ENCODE results near the gene TBR1.

The TBR1 gene

GRCh38 chr2:161415987-161416707, at the start of gene TBR1:
TBR1 (plus strand) TSS chr2:161416297; CDS start chr2:161416411, 114 bp downstream.
- Histone ChIP-seq H3K4me3 (ENCODE audit: low read length) (no peak within 1 kb of the TSS), H3K4me1 (ENCODE audit: control insufficient read depth, insufficient read depth, low read length) (peaks cover 3% of the 10 kb centered on the region; the same call in 1 of the 2 replicates), H3K27ac (ENCODE audit: low read length) (no peak within 1 kb of the TSS), H3K9me3 (ENCODE audit: control insufficient read depth, insufficient read depth, low read length) (no peaks in the 10 kb centered on the region), H3K36me3 (ENCODE audit: control insufficient read depth, insufficient read depth, low read length) (no peaks in the 10 kb centered on the region), H3K27me3 (ENCODE audit: control insufficient read depth, insufficient read depth, low read length) (peaks cover 61% of the 10 kb centered on the region)
- DNase-seq (ENCODE audit: low read depth, low spot score), result no peak
- no CpG with 5 or more reads among the region's 16 CpGs for WGBS (ENCODE audit: insufficient coverage, insufficient read length)

- Histone ChIP-seq H3K4me3 (ENCODE audit: low read length) (no peak overlapping the region), H3K4me1 (ENCODE audit: control insufficient read depth, insufficient read depth, low read length) (no peaks in the 10 kb centered on the region; the same call in 1 of the 2 replicates), H3K27ac (ENCODE audit: low read length) (no peak overlapping the region), H3K36me3 (ENCODE audit: control insufficient read depth, insufficient read depth, low read length) (peaks cover 2% of the 10 kb centered on the region; the same call in 1 of the 2 replicates), H3K27me3 (ENCODE audit: control insufficient read depth, insufficient read depth, low read length) (no peaks in the 10 kb centered on the region), H3K9me3 (ENCODE audit: control insufficient read depth, insufficient read depth, low read length) (no peaks in the 10 kb centered on the region)
- DNase-seq (ENCODE audit: low read depth, low spot score), result no peak
- WGBS (ENCODE audit: insufficient coverage, insufficient read length), result no CpG with 5 or more reads among the region's 3 CpGs
These were observed 48.4 kb upstream of the TBR1 start for GRCh38 chr2:161367675-161368074.

GRCh38 chr2:161369311-161369710, 46.8 kb upstream of the TBR1 start:
- Histone ChIP-seq H3K36me3 (ENCODE audit: control insufficient read depth, insufficient read depth, low read length) (no peaks in the 10 kb centered on the region; the same call in 1 of the 2 replicates), H3K4me1 (ENCODE audit: control insufficient read depth, insufficient read depth, low read length) (no peaks in the 10 kb centered on the region; the same call in 1 of the 2 replicates), H3K9me3 (ENCODE audit: control insufficient read depth, insufficient read depth, low read length) (no peaks in the 10 kb centered on the region), H3K27me3 (ENCODE audit: control insufficient read depth, insufficient read depth, low read length) (no peaks in the 10 kb centered on the region), H3K27ac (ENCODE audit: low read length) (no peak overlapping the region), H3K4me3 (ENCODE audit: low read length) (no peak overlapping the region)
- WGBS (ENCODE audit: insufficient coverage, insufficient read length), result no CpG with 5 or more reads among the region's 2 CpGs
- no peak for DNase-seq (ENCODE audit: low read depth, low spot score)

GRCh38 chr2:161370981-161371380, 45.1 kb upstream of the TBR1 start:
- no peak overlapping the region for H3K4me3 ChIP-seq (ENCODE audit: low read length)
- H3K27me3 ChIP-seq (ENCODE audit: control insufficient read depth, insufficient read depth, low read length), result no peaks in the 10 kb centered on the region
- no peaks in the 10 kb centered on the region; the same call in 1 of the 2 replicates for H3K36me3 ChIP-seq (ENCODE audit: control insufficient read depth, insufficient read depth, low read length)
- no peaks in the 10 kb centered on the region for H3K9me3 ChIP-seq (ENCODE audit: control insufficient read depth, insufficient read depth, low read length)
- no peak for DNase-seq (ENCODE audit: low read depth, low spot score)
- H3K27ac ChIP-seq (ENCODE audit: low read length), result no peak overlapping the region
- no CpG with 5 or more reads among the region's 3 CpGs for WGBS (ENCODE audit: insufficient coverage, insufficient read length)
- H3K4me1 ChIP-seq (ENCODE audit: control insufficient read depth, insufficient read depth, low read length), result no peaks in the 10 kb centered on the region

- no peak for DNase-seq (ENCODE audit: low read depth, low spot score)
- no peaks in the 10 kb centered on the region; the same call in 1 of the 2 replicates for H3K36me3 ChIP-seq (ENCODE audit: control insufficient read depth, insufficient read depth, low read length)
- H3K9me3 ChIP-seq (ENCODE audit: control insufficient read depth, insufficient read depth, low read length), result no peaks in the 10 kb centered on the region
- H3K27ac ChIP-seq (ENCODE audit: low read length), result no peak overlapping the region
- H3K4me1 ChIP-seq (ENCODE audit: control insufficient read depth, insufficient read depth, low read length), result no peaks in the 10 kb centered on the region
- H3K27me3 ChIP-seq (ENCODE audit: control insufficient read depth, insufficient read depth, low read length), result no peaks in the 10 kb centered on the region
- no CpG with 5 or more reads among the region's 1 CpG for WGBS (ENCODE audit: insufficient coverage, insufficient read length)
- no peak overlapping the region for H3K4me3 ChIP-seq (ENCODE audit: low read length)
These were observed 44.2 kb upstream of the TBR1 start for GRCh38 chr2:161371869-161372268.

- Histone ChIP-seq H3K27ac (ENCODE audit: low read length) (no peak overlapping the region), H3K27me3 (ENCODE audit: control insufficient read depth, insufficient read depth, low read length) (no peaks in the 10 kb centered on the region), H3K4me3 (ENCODE audit: low read length) (no peak overlapping the region), H3K4me1 (ENCODE audit: control insufficient read depth, insufficient read depth, low read length) (no peaks in the 10 kb centered on the region), H3K36me3 (ENCODE audit: control insufficient read depth, insufficient read depth, low read length) (no peaks in the 10 kb centered on the region), H3K9me3 (ENCODE audit: control insufficient read depth, insufficient read depth, low read length) (no peaks in the 10 kb centered on the region)
- no peak for DNase-seq (ENCODE audit: low read depth, low spot score)
These were observed 42.2 kb upstream of the TBR1 start for GRCh38 chr2:161373942-161374341.

GRCh38 chr2:161374446-161374845, 41.7 kb upstream of the TBR1 start:
- no peak overlapping the region for H3K27ac ChIP-seq (ENCODE audit: low read length)
- WGBS (ENCODE audit: insufficient coverage, insufficient read length), result no CpG with 5 or more reads among the region's 1 CpG
- H3K9me3 ChIP-seq (ENCODE audit: control insufficient read depth, insufficient read depth, low read length), result no peaks in the 10 kb centered on the region

GRCh38 chr2:161379740-161380139, 36.4 kb upstream of the TBR1 start:
- Histone ChIP-seq H3K4me1 (ENCODE audit: control insufficient read depth, insufficient read depth, low read length) (no peaks in the 10 kb centered on the region), H3K9me3 (ENCODE audit: control insufficient read depth, insufficient read depth, low read length) (no peaks in the 10 kb centered on the region), H3K27ac (ENCODE audit: low read length) (no peak overlapping the region), H3K36me3 (ENCODE audit: control insufficient read depth, insufficient read depth, low read length) (no peaks in the 10 kb centered on the region), H3K27me3 (ENCODE audit: control insufficient read depth, insufficient read depth, low read length) (no peaks in the 10 kb centered on the region), H3K4me3 (ENCODE audit: low read length) (no peak overlapping the region)
- no CpG with 5 or more reads among the region's 2 CpGs for WGBS (ENCODE audit: insufficient coverage, insufficient read length)
- no peak for DNase-seq (ENCODE audit: low read depth, low spot score)

More at GRCh38 chr2:161374446-161374845, 41.7 kb upstream of the TBR1 start:
- no peaks in the 10 kb centered on the region for H3K27me3 ChIP-seq (ENCODE audit: control insufficient read depth, insufficient read depth, low read length)
- no peaks in the 10 kb centered on the region for H3K36me3 ChIP-seq (ENCODE audit: control insufficient read depth, insufficient read depth, low read length)
- H3K4me3 ChIP-seq (ENCODE audit: low read length), result no peak overlapping the region
- no peaks in the 10 kb centered on the region for H3K4me1 ChIP-seq (ENCODE audit: control insufficient read depth, insufficient read depth, low read length)
- no peak for DNase-seq (ENCODE audit: low read depth, low spot score)

- DNase-seq (ENCODE audit: low read depth, low spot score), result no peak
- Histone ChIP-seq H3K4me3 (ENCODE audit: low read length) (no peak overlapping the region), H3K9me3 (ENCODE audit: control insufficient read depth, insufficient read depth, low read length) (no peaks in the 10 kb centered on the region), H3K27me3 (ENCODE audit: control insufficient read depth, insufficient read depth, low read length) (no peaks in the 10 kb centered on the region), H3K27ac (ENCODE audit: low read length) (no peak overlapping the region), H3K36me3 (ENCODE audit: control insufficient read depth, insufficient read depth, low read length) (no peaks in the 10 kb centered on the region), H3K4me1 (ENCODE audit: control insufficient read depth, insufficient read depth, low read length) (no peaks in the 10 kb centered on the region)
- WGBS (ENCODE audit: insufficient coverage, insufficient read length), result no CpG with 5 or more reads among the region's 3 CpGs
These were observed 34.6 kb upstream of the TBR1 start for GRCh38 chr2:161381546-161381945.

- no peak for DNase-seq (ENCODE audit: low read depth, low spot score)
- Histone ChIP-seq H3K4me1 (ENCODE audit: control insufficient read depth, insufficient read depth, low read length) (no peaks in the 10 kb centered on the region), H3K4me3 (ENCODE audit: low read length) (no peak overlapping the region), H3K27me3 (ENCODE audit: control insufficient read depth, insufficient read depth, low read length) (no peaks in the 10 kb centered on the region), H3K9me3 (ENCODE audit: control insufficient read depth, insufficient read depth, low read length) (no peaks in the 10 kb centered on the region), H3K36me3 (ENCODE audit: control insufficient read depth, insufficient read depth, low read length) (no peaks in the 10 kb centered on the region), H3K27ac (ENCODE audit: low read length) (no peak overlapping the region)
- WGBS (ENCODE audit: insufficient coverage, insufficient read length), result no CpG with 5 or more reads among the region's 4 CpGs
These were observed 33.4 kb upstream of the TBR1 start for GRCh38 chr2:161382747-161383146.

GRCh38 chr2:161384864-161385263, 31.2 kb upstream of the TBR1 start:
- Histone ChIP-seq H3K27ac (ENCODE audit: low read length) (no peak overlapping the region), H3K36me3 (ENCODE audit: control insufficient read depth, insufficient read depth, low read length) (no peaks in the 10 kb centered on the region), H3K9me3 (ENCODE audit: control insufficient read depth, insufficient read depth, low read length) (no peaks in the 10 kb centered on the region), H3K4me3 (ENCODE audit: low read length) (no peak overlapping the region), H3K4me1 (ENCODE audit: control insufficient read depth, insufficient read depth, low read length) (no peaks in the 10 kb centered on the region), H3K27me3 (ENCODE audit: control insufficient read depth, insufficient read depth, low read length) (no peaks in the 10 kb centered on the region)
- no peak for DNase-seq (ENCODE audit: low read depth, low spot score)

Data from iPS DF 6.9 (cell line).